ENCODE results near the gene CCDC57.

DNA sequence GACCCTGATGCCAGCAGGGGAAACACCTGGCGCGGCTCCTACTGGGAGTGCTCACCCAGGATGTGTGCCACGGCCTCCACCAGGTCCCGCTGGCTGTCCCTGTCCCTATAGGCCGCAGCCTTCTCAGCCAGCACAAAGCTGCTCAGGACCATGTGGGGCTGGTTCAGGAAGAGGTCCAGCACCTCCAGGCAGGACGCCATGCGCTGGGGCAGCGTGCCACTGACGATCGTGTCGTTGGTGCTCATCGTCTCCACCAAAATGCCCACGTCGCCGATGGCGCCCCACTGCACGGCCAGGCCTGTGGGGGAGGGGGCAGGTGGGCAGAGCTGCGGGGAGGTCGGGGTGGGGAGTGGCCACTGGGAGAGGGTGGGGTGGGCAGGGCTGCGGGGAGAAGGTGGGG, 131.1 kb downstream of the CCDC57 start:
- TF ChIP-seq, protein P1, sequence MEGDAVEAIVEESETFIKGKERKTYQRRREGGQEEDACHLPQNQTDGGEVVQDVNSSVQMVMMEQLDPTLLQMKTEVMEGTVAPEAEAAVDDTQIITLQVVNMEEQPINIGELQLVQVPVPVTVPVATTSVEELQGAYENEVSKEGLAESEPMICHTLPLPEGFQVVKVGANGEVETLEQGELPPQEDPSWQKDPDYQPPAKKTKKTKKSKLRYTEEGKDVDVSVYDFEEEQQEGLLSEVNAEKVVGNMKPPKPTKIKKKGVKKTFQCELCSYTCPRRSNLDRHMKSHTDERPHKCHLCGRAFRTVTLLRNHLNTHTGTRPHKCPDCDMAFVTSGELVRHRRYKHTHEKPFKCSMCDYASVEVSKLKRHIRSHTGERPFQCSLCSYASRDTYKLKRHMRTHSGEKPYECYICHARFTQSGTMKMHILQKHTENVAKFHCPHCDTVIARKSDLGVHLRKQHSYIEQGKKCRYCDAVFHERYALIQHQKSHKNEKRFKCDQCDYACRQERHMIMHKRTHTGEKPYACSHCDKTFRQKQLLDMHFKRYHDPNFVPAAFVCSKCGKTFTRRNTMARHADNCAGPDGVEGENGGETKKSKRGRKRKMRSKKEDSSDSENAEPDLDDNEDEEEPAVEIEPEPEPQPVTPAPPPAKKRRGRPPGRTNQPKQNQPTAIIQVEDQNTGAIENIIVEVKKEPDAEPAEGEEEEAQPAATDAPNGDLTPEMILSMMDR (IDR thresholded peaks at IDR 0.05; ENCODE audit: borderline replicate concordance, extremely low read depth, low read length, poor library complexity, severe bottlenecking) = no peak
- no peak for TF ChIP-seq EZH2 (IDR thresholded peaks at IDR 0.05; ENCODE audit: borderline replicate concordance, low read depth, low read length, severe bottlenecking)
